GM19043 (cell line): ENCODE results near the gene LRRN3.
A peak's percentile ranks its signal among the peaks of the same experiment; 100 is the strongest.

ENCODE experiments used
- ATAC-seq: cut with Tn5 transposase; IDR thresholded peaks from one replicate; pipeline ENCODE4 v1.9.1; 2021; ENCODE audit warnings: low read depth; ENCODE audit not compliant: unreplicated experiment

The LRRN3 gene

DNA sequence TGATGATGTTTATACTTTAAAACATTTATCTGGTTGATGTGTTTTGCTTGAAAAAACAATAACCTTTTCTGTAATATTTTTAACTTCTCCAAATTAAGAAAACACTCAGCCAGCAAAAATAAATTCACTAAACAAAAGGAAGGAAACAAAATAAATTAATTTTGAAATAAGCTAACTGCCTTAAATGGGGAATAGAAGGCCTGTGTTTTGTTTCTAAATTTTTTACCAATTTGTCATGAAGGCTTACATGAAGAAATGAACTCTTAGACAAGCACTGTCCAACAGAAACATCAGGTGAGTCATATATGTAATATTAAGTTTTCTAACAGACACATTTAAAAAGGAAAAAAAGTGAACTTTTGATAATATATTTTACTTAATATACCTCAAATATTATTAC lies 68.5 kb downstream of the LRRN3 start:
- ATAC-seq: no peak

GRCh38 chr7:111160297-111160696 lies 69.4 kb downstream of the LRRN3 start:
- ATAC-seq: no peak

DNA sequence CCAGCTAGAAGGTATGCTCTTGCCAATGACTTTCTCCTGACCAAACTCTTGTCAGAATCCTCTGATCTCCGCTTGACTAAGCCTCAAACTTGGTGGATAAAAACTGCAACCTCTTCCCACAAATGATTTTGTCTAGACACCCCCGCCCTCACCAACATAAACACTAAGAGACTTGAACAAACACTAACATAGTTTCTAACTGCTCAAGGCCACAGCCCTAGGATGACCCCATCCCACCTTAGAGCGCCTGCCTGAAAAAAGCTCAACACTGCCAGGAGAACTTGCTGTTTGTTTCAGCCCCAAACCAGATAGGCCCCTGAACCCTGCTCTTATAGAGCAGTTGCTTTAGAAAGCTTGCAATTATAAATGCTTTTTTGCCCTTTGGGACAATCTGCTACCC lies 71.8 kb downstream of the LRRN3 start:
- no peak for ATAC-seq

DNA sequence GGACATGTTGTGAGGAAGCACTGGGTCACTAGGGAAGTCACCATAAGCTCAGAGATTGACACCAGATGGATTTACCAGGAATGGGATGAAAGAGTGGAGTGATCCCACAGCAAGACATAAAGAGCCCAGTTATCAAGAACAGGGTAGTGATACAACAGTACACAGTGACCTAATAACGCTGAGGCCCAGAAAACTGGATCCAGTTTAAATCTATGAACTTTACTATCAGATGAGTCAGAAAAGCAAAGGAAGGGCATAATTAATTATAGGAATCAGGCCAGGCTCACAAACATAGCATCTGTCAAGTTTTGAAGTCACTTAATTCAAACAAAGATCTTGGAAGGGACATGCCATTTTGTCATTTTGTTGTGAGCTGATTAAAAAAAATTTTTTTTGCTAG lies 73.5 kb downstream of the LRRN3 start:
- ATAC-seq: no peak

DNA sequence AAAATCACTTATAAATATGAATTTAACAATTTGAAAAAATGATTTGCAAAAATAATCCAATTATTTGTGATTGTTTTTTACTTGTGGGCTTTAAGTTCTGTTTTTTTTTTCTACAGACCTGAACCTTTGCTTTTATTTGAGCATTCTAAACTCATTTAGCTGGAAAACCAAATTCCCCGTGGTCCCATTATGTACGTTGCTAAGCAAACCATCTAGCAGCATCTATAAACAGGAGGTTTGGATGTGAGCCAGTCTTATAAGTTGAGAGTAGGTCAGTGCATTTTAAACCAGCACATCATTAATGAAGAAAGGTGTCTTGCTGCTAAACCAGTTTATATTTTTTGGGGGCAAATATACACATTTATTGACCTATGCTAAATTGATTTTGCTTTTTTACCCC lies 77.3 kb downstream of the LRRN3 start:
- no peak for ATAC-seq

DNA sequence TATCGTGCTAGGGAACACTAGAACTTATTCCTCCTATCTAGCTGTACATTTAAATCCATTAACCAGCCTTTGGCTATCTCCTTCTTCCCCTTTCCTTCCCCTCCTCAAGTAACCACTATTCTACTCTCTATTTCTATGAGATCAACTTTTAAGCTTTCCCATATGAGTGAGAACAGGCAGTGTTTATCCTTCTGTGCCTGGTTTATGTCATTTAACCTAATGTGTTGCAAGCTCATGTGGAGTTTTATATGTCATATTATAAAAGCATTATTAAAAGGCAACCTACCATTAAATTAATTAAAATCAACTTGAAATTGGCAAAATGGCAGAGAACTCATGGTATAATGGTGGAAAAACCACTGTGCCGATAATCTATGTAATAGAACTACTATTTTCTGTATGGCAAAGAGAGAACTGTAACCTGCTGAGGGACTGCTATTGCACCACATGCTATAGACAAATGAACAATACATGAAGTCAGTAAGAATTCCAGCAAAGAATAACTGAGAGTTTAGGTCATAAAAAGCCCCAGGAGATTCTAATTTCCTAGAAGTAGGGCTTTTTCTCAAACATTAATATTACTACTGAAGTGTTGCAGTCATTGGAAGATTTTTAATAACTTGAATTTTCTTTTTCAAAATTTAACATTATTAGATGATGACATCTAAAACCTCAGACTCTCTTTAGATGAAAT lies 81.8 kb downstream of the LRRN3 start:
- no peak for ATAC-seq

GRCh38 chr7:111173528-111173927 lies 82.6 kb downstream of the LRRN3 start:
- no peak for ATAC-seq

- peak; percentile 70 for ATAC-seq
Observed at GRCh38 chr7:111173990-111174389, 83.1 kb downstream of the LRRN3 start.

DNA sequence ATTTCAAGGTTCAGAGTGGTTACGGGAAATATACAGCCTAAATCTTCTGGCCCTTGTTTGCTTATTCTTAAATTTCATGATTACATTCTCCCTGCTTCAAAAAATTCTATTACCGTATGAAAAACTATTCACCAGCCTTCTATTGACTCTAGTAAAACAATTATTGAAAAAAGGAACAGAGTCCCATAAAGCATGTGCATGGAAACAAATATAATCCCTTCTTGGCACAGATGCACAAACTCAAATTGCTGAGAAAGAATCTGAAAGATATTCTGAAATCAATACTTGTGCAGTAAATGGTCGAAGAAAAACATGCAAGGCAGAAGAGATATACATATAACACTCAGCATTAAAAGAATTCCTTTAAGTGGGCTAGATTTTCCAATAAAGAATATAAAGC lies 83.6 kb downstream of the LRRN3 start:
- ATAC-seq: no peak
